Measurements from ENCODE around the gene CDC37L1.
A peak's percentile ranks its signal among the peaks of the same experiment; 100 is the strongest.
"Not testable (repeated sequence)": the region's sequence is repeated elsewhere in the genome, so short reads cannot be mapped to it uniquely, and the experiment has no call there.

Gene CDC37L1

GRCh38 chr9:4716163-4716562 is 36.8 kb downstream of the CDC37L1 start:
- FAIRE-seq: no peak

DNA sequence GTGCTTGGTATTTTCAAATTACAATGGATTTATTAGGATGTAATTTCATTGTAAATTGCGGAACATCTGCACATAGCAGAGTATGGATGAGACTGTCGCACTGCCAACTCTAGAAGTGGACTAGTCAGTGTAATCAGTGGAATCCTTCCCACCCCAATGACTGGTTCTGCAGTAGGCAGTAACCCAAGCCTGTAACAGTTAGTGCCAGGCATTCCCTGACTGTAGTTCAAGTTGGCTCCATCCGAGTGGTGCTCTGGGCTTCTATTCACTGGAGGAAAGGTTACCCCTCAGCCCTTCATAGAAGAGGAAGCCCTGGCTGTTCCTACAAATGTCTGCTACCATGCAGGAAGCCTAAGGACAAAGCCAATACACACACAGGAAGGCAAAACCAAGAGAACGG is 38.4 kb downstream of the CDC37L1 start:
- FAIRE-seq: no peak

- FAIRE-seq: no peak
These were observed 39.5 kb downstream of the CDC37L1 start for GRCh38 chr9:4718911-4719310.

DNA sequence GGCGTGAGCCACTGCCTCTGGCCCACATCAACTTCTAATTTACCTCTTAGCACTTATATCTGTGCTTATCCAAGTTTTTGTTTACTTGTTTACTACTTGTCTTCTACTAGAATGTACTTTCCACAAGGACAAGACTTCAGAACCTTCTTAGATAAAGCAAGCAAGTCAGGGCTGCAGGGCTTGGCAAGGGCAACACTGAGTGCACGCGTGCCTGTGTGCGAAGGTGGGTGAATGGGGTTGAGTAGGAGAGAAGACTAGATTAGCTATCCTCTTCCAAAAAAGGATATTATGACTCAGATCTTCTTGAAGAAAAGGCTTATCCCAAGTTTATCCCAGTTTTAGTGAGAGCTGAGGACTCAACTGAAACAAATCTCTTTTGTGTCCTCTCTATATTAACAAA is 42.4 kb downstream of the CDC37L1 start:
- FAIRE-seq: no peak

DNA sequence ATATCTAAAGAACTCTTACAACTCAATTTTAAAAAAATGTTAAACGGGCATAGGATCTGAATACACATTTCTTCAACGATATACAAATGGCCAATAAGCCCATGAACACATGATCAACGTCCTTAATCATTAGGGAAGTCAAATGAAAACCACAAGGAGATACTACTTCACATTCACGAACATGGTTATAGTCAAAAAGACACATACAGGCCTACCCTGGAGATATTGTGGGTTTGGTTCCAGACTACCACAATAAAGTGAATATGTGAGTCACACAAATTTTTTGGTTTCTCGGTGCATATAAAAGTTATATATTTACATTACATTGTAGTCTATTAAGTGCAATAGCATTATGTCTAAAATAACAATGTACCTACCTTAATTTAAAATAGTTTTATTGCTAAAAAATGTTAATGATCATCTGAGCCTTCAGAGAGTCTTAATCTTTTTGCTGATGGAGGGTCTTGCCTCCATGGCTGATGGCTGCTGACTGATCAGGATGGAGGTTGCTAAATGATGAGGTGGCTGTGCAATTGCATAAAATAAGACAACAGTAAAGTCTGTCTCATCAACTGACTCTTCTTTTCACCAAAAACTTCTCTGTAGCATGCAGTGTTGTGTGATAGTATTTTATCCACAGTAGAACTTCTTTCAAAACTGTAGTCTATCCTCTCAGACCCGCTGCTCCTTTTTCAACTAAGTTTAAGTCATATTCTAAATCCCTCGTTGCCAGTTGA is 46.5 kb downstream of the CDC37L1 start:
- no peak for FAIRE-seq

- no peak for FAIRE-seq
These were observed 48.2 kb downstream of the CDC37L1 start for GRCh38 chr9:4727593-4727992.

DNA sequence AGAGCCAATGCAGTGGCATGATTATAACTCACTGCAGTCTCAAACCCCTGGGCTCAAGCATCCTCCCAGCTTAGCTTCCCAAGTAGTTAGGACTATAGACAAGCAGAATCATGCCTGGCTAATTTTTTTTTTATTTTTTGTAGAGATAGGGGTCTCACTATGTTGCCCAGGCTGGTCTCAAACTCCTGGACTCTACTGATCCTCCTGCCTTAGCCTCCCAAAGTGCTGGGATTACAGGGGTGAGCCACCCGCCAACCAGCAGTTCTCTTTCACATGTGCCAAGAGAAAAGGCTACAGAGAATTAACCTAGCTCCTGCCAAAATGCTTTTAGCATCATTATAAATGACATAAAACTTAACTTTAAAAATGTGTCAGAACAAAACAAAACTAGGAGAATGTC is 53.5 kb downstream of the CDC37L1 start:
- no peak for FAIRE-seq

GRCh38 chr9:4734150-4734549 is 54.8 kb downstream of the CDC37L1 start:
- no peak for FAIRE-seq

DNA sequence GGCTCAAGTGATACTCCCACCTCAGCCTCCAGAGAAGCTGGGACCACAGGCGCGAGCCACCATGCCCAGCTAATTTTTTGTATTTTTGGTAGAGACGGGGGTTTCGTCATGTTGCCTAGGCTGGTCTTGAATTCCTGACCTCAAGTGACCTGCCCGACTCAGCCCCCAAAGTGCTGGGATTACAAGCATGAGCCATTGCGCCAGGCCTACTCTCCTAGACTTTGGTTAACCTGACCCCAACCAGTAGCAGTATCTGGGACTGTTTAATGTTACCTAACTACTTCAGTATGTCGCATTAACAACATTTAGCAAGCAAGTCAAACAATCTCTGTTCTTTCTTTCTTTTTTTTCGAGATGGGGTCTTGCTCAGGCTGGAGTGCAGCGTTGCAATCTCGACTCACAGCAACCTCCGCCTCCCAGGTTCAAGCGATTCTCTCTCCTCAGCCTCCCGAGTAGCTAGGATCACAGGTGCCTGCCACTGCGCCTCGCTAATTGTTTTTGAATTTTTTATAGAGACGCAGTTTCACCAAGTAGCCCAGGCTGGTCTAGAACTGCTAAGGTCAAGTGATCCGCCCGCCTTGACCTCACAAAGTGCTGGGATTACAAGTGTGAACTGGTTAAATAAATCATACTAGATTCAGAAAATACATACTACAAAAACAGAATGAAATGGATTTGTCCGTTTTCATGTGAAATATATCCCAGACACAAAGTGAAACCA is 59.7 kb downstream of the CDC37L1 start:
- no peak for FAIRE-seq

GRCh38 chr9:4739587-4740387 is 60.4 kb downstream of the CDC37L1 start:
- FAIRE-seq: no peak

DNA sequence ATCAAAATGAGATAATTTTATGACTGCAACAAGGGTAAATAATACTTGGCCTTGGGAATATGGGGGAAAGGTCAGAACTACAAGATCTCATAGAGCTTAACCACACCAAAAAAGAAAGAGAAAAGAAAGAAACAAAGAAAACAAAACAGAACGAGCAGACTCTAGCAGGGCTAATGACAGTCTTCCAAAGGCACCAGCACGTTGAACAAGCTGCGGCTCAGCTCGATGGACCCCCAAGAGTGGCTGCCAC is 60.9 kb downstream of the CDC37L1 start:
- peak; percentile 93 for FAIRE-seq

DNA sequence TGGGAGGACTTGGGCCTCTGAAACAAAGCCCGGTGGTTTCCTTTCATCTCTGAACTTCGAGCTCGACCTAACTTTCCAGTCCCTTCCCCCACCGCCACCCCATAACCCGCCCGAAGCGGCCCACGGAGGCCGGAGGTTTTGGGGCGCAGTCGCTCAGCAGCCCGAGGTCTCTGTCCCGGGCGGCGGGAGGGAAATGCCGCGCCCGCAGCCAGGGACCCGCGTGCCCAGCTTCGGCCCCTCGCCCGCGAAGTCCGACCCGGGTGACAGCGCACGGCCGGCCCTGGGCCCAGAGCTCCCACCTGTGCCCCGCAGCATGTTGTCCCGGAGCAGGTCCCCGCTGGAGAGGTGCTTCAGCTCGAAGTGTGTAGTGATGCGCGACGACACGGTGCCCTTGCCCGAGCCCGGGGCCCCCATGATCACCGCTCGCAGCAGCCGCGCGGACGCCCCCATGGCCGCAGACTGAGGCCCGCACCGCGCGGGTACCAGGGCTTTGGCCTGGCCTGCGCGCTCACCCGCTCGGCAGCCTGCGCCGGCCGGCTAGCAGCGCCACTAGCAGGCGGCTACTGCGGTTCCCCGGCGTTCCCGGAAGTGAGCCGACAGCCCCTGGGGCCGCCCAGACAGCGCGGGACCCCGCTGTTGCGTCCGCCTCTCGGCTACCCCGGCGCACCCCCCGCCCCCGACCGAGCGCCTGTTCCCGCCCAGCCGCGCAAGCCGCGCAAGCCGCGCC is 61.4 kb downstream of the CDC37L1 start, which contains the start of gene AK3:
Gene AK3, minus strand, starts transcription at position 565 of the 727 bp plus-strand sequence. Its CDS starts 115 bp downstream, at position 450.
- FAIRE-seq: no peak

DNA sequence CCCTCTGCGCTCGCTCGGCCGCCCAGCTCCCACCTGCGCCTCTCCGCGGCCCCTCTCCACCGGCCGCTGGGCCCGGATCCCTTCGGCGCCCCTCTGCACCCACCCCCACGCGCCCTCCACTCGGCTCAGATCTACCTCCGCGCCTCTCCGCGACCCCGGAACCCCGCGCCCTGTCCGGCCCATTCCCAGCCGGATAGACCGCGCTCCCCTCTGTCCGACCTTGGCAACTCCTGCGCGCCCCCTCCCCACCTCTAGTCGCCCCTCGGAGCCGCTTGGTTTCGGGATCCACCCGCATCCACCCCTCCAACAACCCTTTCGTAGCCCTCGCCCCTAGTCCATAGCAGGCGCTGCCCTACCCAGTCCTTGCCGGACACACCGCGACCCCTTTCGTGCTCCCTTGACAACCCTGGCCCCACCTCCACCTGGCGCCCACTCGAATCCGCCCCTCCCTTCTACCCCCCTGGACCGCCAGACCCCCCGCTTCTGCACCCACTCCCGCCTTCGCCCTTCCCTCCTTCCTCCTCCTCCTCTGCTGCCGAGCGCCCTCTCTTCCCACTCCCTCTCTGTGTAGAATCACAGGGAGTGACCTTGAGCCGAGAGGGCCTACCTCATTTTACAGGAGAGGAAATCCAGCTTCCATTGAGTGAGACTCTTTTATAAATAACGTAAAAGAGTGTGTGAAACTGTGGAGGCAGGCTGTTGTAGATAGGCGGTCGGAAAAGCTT is 62.2 kb downstream of the CDC37L1 start:
- no peak for FAIRE-seq

GRCh38 chr9:4742246-4742645 is 62.9 kb downstream of the CDC37L1 start:
- no peak for FAIRE-seq

DNA sequence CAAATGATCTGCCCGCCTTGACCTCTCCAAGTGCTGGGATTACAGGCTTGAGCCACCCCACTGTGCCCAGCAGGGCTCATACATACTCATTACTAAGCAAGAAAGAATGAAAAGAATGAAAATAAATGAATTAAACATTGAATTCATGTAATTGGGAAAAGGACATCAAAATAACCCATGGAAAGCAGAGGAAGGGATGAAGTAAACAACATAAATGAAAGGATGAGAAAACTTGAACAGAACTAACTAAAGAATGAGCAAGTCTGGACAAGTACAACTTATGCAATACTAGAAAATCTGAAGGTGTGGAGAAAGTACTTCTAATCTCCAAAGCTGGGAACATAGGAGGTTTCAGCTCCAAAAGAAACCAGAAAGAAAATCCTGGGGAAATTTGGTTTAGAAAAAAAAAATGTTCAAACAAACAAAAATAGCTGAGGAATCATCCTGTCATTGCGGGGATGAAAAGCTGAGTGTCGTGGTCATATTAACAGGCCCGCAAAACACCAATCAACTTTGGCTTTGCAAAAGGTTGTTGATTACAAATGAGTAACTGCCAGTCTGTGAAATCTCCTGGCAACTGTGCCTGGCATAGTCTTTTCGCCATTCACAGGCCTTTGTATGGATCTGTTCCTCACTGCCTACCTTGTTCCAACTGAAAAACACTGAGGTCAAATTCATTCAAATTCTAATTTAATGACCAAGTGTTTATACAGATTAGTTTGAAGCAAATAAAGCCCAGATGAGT is 63.9 kb downstream of the CDC37L1 start:
- FAIRE-seq: no peak

GRCh38 chr9:4746278-4747030 is 67.1 kb downstream of the CDC37L1 start:
- FAIRE-seq: no peak

DNA sequence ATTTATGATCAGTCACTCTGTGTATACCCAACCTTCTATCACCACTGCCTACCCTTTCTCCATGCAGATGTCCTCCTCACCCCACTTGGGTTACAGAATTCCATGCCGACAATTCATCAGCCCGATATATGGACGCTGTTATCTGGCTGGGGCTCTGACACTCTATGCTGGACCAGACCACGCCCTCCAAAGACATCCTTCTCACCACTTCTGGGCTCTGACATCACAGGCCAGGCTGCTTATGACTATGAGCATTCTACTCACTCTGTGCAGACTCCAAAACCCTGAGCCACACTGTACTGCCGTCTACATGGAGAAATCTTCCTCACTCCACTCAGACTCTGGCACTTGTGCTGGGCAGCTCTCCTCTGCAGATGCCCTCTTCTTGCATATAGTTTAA is 69.2 kb downstream of the CDC37L1 start:
- FAIRE-seq: no peak

DNA sequence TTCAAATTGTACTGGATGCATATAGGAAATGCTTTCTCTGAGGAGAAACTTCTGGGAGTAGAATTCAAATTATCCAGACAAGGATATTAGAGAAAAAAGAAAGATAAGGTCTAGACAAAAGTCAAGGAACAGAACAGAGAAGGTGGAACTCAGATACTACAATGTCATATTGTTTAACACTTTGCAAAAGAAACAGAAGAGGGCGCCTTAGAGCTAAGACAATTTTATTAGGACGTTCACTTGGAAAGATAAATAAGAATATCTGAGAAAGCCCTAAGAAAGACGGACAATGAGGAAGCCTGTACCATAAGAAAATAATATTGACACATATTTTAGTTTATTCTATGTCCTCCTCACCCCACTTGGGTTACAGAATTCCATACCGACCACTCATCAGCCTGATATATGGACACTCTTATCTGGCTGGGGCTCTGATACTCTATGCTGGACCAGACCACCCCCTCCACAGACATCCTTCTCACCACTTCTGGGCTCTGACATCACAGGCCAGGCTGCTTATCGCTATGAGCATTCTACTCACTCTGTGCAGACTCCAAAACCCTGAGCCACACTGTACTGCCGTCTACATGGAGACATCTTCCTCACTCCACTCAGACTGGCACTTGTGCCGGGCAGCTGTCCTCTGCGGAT is 70.8 kb downstream of the CDC37L1 start:
- peak; percentile 98 for FAIRE-seq

DNA sequence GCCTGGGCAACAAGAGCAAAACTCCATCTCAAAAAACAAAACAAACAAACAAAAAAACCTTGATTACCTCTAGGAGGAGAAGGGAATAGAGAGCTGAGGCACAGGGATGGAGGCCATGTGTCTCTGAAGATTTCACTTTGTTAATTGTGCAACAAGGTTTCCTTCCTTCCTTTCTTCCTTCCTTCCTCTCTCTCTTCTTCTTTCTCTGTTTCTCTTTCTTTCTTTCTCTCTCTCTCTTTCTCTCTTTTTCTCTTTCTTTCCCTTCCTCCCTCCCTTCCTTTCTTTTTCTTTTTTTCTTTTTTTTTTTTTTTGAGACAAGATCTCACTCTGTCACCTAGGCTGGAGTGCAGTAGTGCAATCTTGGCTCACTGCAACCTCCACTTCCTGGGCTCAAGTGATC is 75.2 kb downstream of the CDC37L1 start:
- not testable (repeated sequence) for FAIRE-seq

- no peak for FAIRE-seq
These were observed 75.7 kb downstream of the CDC37L1 start for GRCh38 chr9:4755026-4755609.

Measured in islet of Langerhans (tissue), 1 donor.